Mucosa of stomach (tissue), 1 donor: ENCODE data around the gene MLKL.

Source experiments
- H3K27me3 ChIP-seq: one replicate; pipeline ENCODE4 v1.7.0; 2013; ENCODE audit warnings: mild to moderate bottlenecking, low read length; ENCODE audit not compliant: control insufficient read depth, insufficient read depth
- H3K36me3 ChIP-seq: one replicate; pipeline ENCODE4 v1.7.0; 2013; ENCODE audit warnings: low read length; ENCODE audit not compliant: control insufficient read depth, insufficient read depth
- H3K4me1 ChIP-seq: one replicate; pipeline ENCODE4 v1.7.0; 2013; ENCODE audit warnings: mild to moderate bottlenecking, low read length; ENCODE audit not compliant: control insufficient read depth, insufficient read depth
- H3K4me3 ChIP-seq: one replicate; pipeline ENCODE4 v1.7.0; 2013; ENCODE audit warnings: low read length
- H3K9ac ChIP-seq: one replicate; pipeline ENCODE4 v1.7.0; 2013; ENCODE audit warnings: mild to moderate bottlenecking, low read length, moderate library complexity
- H3K9me3 ChIP-seq: one replicate; pipeline ENCODE4 v1.7.0; 2013; ENCODE audit warnings: mild to moderate bottlenecking, low read length, moderate library complexity; ENCODE audit not compliant: control insufficient read depth
- donor health status: Pancreatic carcinoma.

Gene MLKL

GRCh38 chr16:74713876-74714275 is 13.2 kb upstream of the MLKL start:
- H3K36me3 ChIP-seq: peaks cover 4% of the 10 kb centered on the region
- no peak overlapping the region for H3K4me3 ChIP-seq
- H3K9ac ChIP-seq: no peak overlapping the region
- peaks cover 10% of the 10 kb centered on the region for H3K4me1 ChIP-seq
- no peaks in the 10 kb centered on the region for H3K9me3 ChIP-seq
- H3K27me3 ChIP-seq: no peaks in the 10 kb centered on the region

- H3K4me1 ChIP-seq: peaks cover 10% of the 10 kb centered on the region
- H3K36me3 ChIP-seq: peaks cover 4% of the 10 kb centered on the region
- H3K27me3 ChIP-seq: no peaks in the 10 kb centered on the region
- H3K9me3 ChIP-seq: no peaks in the 10 kb centered on the region
- no peak overlapping the region for H3K4me3 ChIP-seq
- no peak overlapping the region for H3K9ac ChIP-seq
Observed at GRCh38 chr16:74713325-74713724, 12.7 kb upstream of the MLKL start.

GRCh38 chr16:74711938-74712337 is 11.3 kb upstream of the MLKL start:
- no peaks in the 10 kb centered on the region for H3K27me3 ChIP-seq
- H3K36me3 ChIP-seq: peaks cover 4% of the 10 kb centered on the region
- peaks cover 10% of the 10 kb centered on the region for H3K4me1 ChIP-seq

GRCh38 chr16:74710401-74710800 is 9.7 kb upstream of the MLKL start:
- no peaks in the 10 kb centered on the region for H3K36me3 ChIP-seq
- H3K4me3 ChIP-seq: no peak overlapping the region
- H3K27me3 ChIP-seq: no peaks in the 10 kb centered on the region
- H3K4me1 ChIP-seq: peaks cover 10% of the 10 kb centered on the region
- no peak overlapping the region for H3K9ac ChIP-seq
- H3K9me3 ChIP-seq: no peaks in the 10 kb centered on the region

More at GRCh38 chr16:74711938-74712337, 11.3 kb upstream of the MLKL start:
- H3K9ac ChIP-seq: no peak overlapping the region
- no peak overlapping the region for H3K4me3 ChIP-seq
- no peaks in the 10 kb centered on the region for H3K9me3 ChIP-seq

GRCh38 chr16:74709441-74709877 is 8.8 kb upstream of the MLKL start:
- peaks cover 10% of the 10 kb centered on the region for H3K4me1 ChIP-seq
- H3K9me3 ChIP-seq: no peaks in the 10 kb centered on the region
- H3K27me3 ChIP-seq: no peaks in the 10 kb centered on the region
- H3K36me3 ChIP-seq: no peaks in the 10 kb centered on the region
- H3K9ac ChIP-seq: no peak overlapping the region
- H3K4me3 ChIP-seq: no peak overlapping the region

GRCh38 chr16:74700116-74700437 is 585 bp downstream of the MLKL start:
- Histone ChIP-seq H3K9me3 (no peaks in the 10 kb centered on the region), H3K4me3 (peak overlapping the region; percentile 59), H3K4me1 (peaks cover 12% of the 10 kb centered on the region), H3K9ac (peak overlapping the region; percentile 70), H3K36me3 (no peaks in the 10 kb centered on the region), H3K27me3 (no peaks in the 10 kb centered on the region)

- no peaks in the 10 kb centered on the region for H3K27me3 ChIP-seq
- H3K36me3 ChIP-seq: no peaks in the 10 kb centered on the region
- no peaks in the 10 kb centered on the region for H3K9me3 ChIP-seq
- H3K9ac ChIP-seq: no peak overlapping the region
- H3K4me3 ChIP-seq: no peak overlapping the region
- peaks cover 12% of the 10 kb centered on the region for H3K4me1 ChIP-seq
Observed at GRCh38 chr16:74699666-74700065, 996 bp downstream of the MLKL start.

- Histone ChIP-seq H3K36me3 (no peaks in the 10 kb centered on the region), H3K9me3 (no peaks in the 10 kb centered on the region), H3K9ac (peak overlapping the region; percentile 2), H3K27me3 (no peaks in the 10 kb centered on the region), H3K4me1 (peaks cover 12% of the 10 kb centered on the region), H3K4me3 (no peak overlapping the region)
Observed at GRCh38 chr16:74698222-74698621, 2.4 kb downstream of the MLKL start.

- Histone ChIP-seq H3K4me1 (peaks cover 4% of the 10 kb centered on the region), H3K4me3 (no peak overlapping the region), H3K9me3 (no peaks in the 10 kb centered on the region), H3K27me3 (no peaks in the 10 kb centered on the region), H3K9ac (peak overlapping the region; percentile 24), H3K36me3 (peaks cover 4% of the 10 kb centered on the region)
Observed at GRCh38 chr16:74695450-74696422, 4.9 kb downstream of the MLKL start.

DNA sequence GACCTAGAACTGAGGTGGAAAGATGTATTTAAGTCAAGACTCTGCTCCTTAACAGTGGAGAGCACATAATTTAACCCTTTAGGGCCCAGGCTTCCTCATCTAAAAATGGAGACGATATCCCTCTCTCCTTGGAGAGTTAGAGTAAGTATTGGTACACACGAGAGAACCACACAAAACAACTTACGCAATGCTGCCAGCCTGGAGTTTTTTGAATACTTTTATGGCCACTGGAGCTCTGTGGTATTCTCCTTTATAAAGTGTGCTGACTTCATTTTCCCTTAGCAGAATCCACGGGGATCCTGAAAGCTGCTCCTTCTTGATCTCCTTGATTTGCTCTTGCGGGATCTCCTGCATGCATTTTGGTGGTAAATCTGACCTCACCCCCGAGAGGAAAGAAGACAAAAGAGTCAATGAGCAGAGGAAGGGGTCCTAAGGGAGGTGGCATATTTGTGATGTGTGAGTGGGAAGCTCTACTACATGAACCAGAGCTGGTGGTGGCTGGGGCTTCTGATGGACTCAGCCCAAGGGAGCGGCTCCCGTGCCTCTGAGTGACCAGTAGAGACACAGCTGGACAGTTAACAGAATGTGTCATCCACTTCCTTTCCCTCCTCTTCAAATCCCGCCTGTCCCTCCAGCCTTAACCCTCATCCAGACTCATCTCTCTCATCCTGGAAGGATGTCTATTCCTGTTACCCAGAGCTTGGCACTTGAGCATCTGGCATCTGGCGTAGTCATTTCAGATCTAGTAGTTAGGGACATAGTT is 9.4 kb downstream of the MLKL start:
- H3K36me3 ChIP-seq: peaks cover 4% of the 10 kb centered on the region

GRCh38 chr16:74682556-74682955 is 18.1 kb downstream of the MLKL start:
- Histone ChIP-seq H3K27me3 (no peaks in the 10 kb centered on the region), H3K4me3 (no peak overlapping the region), H3K9ac (no peak overlapping the region), H3K4me1 (no peaks in the 10 kb centered on the region), H3K36me3 (peaks cover 4% of the 10 kb centered on the region), H3K9me3 (no peaks in the 10 kb centered on the region)

More for the DNA sequence above, 9.4 kb downstream of the MLKL start:
- H3K9ac ChIP-seq: no peak overlapping the region
- H3K27me3 ChIP-seq: no peaks in the 10 kb centered on the region
- no peak overlapping the region for H3K4me3 ChIP-seq
- no peaks in the 10 kb centered on the region for H3K9me3 ChIP-seq
- H3K4me1 ChIP-seq: no peaks in the 10 kb centered on the region

DNA sequence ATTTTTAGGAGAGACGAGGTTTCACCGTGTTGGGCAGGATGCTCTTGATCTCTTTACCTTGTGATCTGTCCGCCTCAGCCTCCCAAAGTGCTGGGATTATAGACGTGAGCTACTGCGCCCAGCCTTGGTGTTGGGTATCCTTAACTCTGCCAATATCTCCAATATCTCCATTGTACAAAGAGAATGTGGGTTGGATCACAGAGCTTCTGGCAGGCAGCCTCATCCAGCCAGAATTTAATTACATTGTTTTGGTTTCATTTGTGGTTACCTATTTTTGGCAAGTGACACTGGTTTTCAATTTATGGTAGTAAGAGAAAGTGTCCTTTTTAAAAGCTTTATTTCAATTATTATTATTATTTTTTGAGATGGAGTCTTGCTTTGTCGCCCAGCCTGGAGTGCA is 20.0 kb downstream of the MLKL start:
- Histone ChIP-seq H3K27me3 (no peaks in the 10 kb centered on the region), H3K9ac (no peak overlapping the region), H3K4me3 (no peak overlapping the region), H3K4me1 (no peaks in the 10 kb centered on the region), H3K9me3 (no peaks in the 10 kb centered on the region), H3K36me3 (peaks cover 4% of the 10 kb centered on the region)
